Hematopoietic multipotent progenitor cell treated with erythropoietin and hydrocortisone succinate and interleukin-3 and kit ligand, for 15 days (in vitro differentiated cells): Measurements from ENCODE around the gene SPINK1.
A peak's percentile ranks its signal among the peaks of the same experiment; 100 is the strongest.
"Not testable (repeated sequence)": the region's sequence is repeated elsewhere in the genome, so short reads cannot be mapped to it uniquely, and the experiment has no call there.

Experiments
- DNase-seq: peaks from one replicate; pipeline ENCODE4 v3.0.0-alpha.2; 2015; ENCODE audit warnings: low spot score

SPINK1 gene

DNA sequence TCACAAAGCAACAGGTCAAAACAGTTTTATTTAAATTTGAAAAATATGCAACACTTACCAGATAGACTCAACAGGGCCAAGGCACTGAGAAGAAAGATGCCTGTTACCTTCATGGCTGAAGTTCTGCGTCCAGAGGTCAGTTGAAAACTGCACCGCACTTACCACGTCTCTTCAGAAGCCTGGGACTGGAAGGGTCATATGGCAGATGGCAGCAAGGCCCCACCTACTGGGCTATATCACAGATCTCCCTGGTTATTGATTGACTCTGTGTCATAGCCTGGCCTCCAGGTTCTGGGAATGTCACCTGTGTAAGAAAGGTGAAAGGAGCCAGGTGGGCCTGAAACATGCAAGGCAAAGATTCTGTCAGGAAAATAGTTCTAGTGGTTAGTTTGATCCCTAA lies at the start of gene SPINK1:
TSS of gene SPINK1 (minus strand) at position 207 of the 400 bp plus-strand sequence. CDS start at position 113, 94 bp downstream.
- no peak for DNase-seq

DNA sequence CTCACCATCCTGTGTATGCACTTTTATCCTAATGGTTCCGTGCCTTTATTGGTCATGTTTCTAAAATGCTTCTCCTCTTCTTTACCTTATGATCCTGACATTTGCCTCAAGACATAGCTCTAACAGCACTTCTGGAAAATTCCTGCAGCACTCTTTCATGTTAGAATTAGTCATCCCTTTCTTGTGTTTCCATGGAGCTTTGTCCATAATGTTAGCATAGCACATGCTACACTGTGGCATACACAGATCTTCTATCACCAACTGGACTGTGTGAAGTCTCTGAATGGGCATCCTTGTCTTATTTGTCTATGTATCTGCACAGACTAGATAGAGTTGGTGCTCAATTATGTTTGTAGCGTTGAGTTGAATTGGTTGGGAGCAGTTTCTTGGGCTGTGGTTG lies 49.0 kb upstream of the SPINK1 start:
- DNase-seq, result no peak

DNA sequence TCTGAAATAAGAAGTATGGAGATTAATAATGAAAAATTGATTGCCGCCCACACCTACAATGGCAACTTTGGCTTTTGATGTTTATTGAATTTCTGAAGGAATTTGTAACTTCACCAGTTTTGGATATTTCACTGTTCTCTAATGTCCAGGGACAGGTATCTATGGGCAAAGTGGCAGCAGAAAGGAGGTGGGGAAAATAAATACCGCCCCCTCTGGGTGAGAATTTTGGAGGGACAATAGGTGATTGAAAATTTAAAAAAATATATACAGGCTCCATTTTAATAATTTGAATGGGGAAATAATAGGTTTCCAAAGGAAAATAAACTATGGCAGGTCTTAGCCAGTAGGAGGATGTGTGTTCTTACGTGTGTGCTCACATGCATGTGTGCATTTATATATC lies 48.3 kb upstream of the SPINK1 start:
- no peak for DNase-seq

GRCh38 chr5:147878066-147878759 lies 46.7 kb upstream of the SPINK1 start, which contains the start of gene SCGB3A2:
SCGB3A2 (plus strand) TSS chr5:147878711; CDS start chr5:147878804, 93 bp downstream.
- no peak for DNase-seq

DNA sequence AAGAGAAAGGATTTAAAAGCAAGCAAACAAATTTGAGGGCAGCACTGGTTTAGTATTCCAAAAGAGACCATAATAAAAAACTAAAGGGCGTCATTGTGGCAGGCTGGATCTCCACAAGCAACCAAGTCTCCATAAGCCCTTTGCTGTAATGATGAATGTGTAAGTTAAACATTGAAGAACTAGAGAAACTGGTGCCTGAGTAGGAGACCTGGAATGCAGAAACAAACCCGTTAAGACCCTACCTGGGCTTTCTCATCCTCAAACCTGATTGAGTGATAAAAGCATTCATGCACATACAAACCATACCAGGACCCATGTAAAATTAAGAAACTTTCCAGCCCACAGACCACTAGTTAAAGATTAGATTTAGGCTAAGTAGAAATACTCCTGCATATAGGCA lies 45.2 kb upstream of the SPINK1 start:
- DNase-seq, result no peak

DNA sequence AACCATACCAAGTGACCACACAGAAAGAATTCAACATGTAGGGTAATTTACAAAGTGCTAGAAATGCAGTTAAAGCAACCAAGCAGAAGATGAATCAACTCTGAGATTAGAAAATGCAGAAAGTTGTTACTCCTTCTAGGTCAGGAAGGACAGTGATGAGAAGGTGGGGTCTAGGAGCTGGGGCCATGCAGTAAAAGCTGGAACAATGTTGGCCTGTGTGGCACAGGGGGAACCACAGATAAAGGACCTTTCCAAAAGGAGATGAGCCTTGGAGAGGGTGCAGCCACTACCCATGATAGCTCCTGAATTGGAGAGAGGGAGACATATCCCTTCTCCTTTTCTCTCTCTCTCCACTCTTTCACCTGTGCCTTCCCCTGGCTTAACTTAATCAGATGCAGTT lies 44.7 kb upstream of the SPINK1 start:
- DNase-seq, result no peak

DNA sequence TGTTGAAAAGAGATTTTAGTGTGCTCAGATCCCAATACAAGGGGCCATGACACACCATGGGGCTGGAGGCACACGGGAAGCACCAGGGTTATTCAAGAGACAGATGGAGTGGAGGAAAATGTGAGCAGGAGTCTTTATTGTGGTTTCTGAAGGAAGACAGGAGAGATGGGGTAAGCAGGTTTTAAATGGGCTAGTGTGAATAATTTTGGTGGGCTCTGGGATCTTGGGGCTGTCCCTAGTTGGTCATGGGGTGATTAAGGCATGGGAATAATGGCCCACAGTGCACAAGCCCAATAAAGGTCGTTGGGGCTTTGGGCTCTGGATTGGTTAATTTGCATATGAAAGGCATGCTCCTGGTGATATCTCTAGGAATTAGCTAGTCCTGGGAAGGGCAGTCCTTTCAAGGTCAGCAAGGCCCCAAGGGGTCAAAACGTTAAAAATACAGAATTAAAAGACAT lies 43.5 kb upstream of the SPINK1 start:
- DNase-seq, result no peak

GRCh38 chr5:147874118-147874875 lies 42.8 kb upstream of the SPINK1 start:
- DNase-seq, result not testable (repeated sequence)

DNA sequence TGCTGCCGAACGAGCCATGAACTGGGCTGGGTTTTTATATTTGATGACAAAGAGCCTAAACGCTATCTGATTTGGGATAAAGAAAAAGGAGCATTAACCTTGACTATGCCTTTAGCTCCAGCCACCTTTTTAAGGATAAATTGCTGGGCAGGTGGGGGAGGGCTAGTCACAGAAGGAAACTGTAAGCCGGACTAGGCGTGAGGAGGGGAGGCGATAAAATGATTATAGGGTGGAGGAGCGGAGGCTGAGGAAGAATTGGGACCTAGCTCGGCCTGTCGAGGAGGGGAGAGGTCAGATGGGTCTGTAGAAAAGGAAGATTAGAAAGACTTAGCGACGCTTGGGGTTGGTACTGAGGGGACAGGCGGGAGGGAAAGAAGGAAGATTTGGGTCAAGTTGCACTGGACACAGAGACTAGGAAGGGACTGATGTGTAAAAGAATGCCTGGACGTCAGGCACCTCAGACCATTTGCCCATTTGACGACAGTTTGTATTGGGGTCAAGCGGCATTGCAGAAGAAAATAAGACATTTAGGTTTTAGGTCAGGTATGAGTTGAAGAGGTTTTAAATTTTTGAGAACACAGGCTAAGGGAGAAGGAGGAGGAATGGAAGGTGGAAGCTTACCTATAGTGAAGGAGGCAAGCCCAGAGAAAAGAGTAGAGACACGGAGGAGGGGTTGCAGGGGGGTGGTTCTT lies 41.4 kb upstream of the SPINK1 start:
- DNase-seq, result not testable (repeated sequence)

GRCh38 chr5:147871980-147872549 lies 40.6 kb upstream of the SPINK1 start:
- not testable (repeated sequence) for DNase-seq

DNA sequence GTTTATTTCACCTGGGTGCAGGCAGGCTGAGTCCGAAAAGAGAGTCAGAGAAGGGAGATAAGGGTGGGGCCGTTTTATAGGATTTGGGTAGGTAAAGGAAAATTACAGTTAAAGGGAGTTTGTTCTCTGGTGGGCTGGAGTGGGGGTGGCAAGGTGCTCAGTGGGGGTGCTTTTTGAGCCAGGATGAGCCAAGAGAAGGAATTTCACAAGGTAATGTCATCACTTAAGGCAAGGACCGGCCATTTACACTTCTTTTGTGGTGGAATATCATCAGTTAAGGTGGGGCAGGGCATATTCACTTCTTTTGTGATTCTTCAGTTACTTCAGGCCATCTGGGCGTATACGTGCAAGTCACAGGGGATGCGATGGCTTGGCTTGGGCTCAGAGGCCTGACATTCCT lies 38.4 kb upstream of the SPINK1 start:
- DNase-seq, result not testable (repeated sequence)

GRCh38 chr5:147869112-147869511 lies 37.6 kb upstream of the SPINK1 start:
- no peak for DNase-seq

DNA sequence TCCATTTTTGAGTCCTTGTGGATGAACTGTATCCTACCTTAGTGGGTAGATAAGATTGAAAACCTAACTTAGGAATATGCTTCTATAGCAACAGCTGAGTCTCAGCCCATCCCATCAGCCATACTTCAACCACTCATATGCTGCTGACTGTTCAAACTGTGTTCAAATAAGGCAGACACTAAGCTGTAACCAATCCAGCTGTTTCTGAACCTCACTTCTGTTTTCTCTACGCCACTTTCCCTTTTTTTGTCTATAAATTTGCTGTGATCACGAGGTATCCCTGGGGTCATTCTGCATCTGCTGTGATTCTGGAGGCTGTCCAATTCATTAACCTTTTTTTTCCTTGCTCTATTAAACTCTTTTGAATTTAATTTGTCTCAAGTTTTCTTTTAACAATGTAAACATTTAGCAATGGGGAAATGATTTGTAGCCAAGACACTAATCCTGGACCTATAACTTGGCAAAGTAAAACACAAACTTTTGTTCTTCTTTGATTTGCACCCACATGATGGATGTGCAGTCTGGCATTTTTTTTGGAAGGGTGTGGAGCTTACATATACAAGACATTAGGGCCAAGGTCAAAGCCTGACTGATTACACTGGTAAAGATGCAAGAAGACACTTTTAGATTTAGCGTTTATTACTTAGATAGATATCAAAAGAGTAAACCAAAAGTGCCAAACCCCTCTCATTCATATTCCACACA lies 32.1 kb upstream of the SPINK1 start:
- no peak for DNase-seq

DNA sequence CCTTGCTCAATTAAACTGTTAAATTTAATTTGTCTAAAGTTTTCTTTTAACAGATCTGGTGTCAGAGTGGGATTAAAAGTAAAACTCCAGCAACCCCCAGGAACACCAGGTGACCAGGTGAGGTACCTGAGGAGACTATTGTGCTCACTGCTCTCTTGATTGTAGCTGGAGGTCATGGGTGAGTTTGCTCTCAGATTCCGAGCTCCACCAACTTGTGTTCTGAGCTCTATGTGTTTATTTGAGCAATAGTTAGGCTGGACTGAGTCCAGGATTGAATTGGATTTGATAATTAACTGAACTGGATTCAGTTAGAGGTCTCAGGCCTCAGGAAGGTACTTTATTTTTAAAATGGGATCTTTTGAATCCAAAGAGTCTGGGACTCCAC lies 29.2 kb upstream of the SPINK1 start:
- no peak for DNase-seq

DNA sequence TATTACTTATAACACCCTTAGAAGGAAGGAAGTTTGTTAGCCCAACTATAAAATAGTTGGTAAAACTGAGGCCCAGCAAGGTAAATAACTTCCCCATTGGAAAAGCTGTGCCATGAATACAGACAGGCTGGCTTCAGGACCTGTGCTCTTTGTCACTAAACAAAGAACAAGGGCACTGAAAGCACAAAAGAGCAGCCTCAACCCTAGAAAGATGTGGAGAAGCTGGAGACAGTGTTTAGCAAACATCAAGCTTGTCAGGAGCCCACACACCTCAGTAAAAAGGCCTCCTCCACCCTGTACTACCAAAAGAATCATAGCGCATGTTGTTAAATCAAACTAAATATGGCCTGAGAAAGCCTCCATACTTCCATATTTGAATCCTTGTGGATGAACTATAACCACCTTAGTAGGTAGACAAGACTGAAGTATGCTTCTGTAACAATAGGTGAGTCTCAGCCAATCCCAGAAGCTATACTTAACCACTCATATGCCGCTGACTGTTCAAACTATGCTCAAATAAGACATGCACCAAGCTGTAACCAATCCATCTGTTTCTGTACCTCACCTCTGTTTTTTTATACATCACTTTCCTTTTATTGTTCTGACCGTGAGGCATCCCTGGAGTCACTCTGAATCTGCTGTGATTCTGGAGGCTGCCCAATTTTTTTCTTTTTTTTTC lies 28.6 kb upstream of the SPINK1 start:
- no peak for DNase-seq

DNA sequence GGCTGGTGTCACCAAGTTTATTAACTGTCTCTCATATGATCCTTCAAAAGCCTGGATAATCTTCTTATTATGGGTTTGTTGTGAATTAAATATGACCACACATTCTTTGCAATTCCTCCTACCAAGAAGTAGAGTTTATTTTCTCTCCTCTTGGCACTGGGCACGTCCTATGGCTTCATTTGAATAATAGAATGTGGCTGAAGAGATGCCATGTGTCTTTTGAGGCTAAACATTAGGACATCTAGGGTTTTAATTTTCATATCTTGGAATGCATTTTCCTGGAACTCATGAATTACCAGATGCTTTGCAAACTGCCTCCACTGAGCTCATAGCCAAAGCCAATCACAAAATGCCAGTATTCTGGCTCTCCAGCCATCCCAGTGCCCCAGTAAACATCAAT lies 27.1 kb upstream of the SPINK1 start:
- DNase-seq, result no peak

DNA sequence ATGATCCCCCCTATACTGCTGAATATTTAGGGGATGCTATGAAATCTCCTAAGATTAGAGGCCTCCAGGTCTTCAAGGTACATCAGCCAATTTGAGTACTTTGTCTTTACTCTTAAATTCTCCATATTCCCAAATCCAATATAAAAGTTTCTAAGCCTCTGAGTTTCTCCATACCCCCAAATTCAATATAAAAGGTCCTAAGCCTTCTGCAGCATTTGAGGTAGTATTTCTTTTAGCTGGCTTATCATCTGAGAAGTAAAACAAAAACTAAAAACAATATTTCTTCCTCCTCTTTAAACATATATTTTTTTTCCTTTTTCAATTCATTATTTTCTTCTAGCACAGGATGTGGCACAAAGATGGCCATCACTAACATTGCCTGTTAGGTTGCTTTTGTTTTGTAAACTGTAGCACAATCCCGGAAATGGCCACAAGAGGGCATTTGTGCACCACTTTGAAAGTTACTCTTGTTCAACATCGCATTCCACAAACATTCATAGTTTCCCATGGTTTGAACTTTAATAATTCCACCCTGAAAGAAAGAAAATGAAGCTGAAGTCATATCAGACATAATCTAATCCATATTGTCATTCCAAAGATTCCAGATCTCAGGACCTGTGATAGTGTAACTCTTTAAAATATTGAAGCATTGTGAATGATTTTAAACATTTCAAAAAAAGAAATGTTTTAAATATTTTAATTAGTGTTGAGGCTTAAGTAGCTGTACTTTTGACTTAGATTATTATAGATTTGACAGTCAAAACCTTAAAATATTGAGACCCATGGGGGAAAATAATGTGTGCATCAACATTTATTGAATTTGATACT lies 26.0 kb upstream of the SPINK1 start:
- DNase-seq, result peak; percentile 29

- DNase-seq, result no peak
Measured at GRCh38 chr5:147856801-147857200, 25.3 kb upstream of the SPINK1 start.

- no peak for DNase-seq
Measured at GRCh38 chr5:147855774-147856069, 24.3 kb upstream of the SPINK1 start.
